COLO829 (cell line): Measurements from ENCODE around the gene BRICD5.

Experiments
- DNase-seq: peaks from one replicate; pipeline ENCODE4 v3.0.0; 2012; ENCODE audit warnings: low spot score

BRICD5 gene

GRCh38 chr16:2163211-2163881, 47.3 kb downstream of the BRICD5 start:
- no peak for DNase-seq

DNA sequence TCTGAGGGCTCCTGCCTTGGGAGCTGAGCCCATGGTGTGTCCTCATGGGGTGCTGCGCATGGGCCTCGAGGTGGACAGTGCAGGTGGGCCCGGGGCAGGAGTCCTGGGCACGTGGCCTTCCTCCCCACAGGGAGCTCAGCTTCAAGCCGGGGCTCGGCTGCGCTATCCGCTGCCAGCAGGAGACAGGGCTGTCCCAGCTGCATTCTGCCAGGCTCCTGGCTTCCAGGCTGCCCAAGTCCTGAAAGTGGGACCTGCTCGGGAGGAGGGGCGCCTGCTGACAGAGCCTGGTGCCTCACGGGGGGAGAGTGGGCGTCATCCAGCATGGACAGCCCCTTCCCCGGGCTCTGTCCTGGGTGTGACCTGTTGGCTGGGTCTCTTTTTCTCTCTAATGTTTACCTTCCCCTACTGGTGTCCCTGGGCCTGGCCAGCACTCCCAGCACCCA, 48.0 kb downstream of the BRICD5 start:
- no peak for DNase-seq

DNA sequence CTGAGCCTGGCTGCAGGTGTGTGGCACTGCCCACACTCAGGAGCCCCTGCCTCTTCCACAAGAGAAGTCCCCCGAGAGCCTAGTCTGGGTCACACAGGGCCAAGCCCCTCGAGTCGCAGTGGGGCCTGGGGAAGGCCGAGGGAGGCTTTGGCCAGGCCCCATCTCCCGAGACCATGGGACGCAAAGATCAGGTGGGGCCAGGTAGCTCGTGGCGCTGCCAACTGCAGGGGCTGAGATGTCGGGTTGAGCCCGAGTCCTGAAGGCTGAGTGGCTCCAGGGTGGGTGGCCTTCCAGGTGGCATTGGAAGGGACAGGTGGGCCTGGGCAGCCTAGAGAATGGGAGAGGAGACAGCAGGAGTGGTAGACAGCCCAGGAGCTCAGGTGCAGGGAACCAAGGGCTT, 48.8 kb downstream of the BRICD5 start:
- no peak for DNase-seq

GRCh38 chr16:2160915-2161551, 49.6 kb downstream of the BRICD5 start:
- DNase-seq = no peak
